HUES6 (cell line): ENCODE measurements around the gene TRIM33.

Experiments used
- H3K27ac ChIP-seq: 2 replicates; pipeline ENCODE4 v1.7.0; 2013; ENCODE audit warnings: low read depth, mild to moderate bottlenecking, low read length, inconsistent platforms
- H3K27me3 ChIP-seq: 2 replicates; pipeline ENCODE4 v1.6.1; 2013; ENCODE audit warnings: low read length; ENCODE audit not compliant: control insufficient read depth, insufficient read depth
- H3K36me3 ChIP-seq: 2 replicates; pipeline ENCODE4 v1.6.1; 2013; ENCODE audit warnings: low read length; ENCODE audit not compliant: control insufficient read depth, insufficient read depth
- H3K4me1 ChIP-seq: 2 replicates; pipeline ENCODE4 v1.6.1; 2013; ENCODE audit warnings: low read length; ENCODE audit not compliant: control insufficient read depth, insufficient read depth
- H3K4me3 ChIP-seq: 2 replicates; pipeline ENCODE4 v1.5.1; 2013; ENCODE audit warnings: low read depth, low read length
- H3K9ac ChIP-seq: one replicate; pipeline ENCODE4 v1.6.1; 2013; ENCODE audit warnings: mild to moderate bottlenecking, low read length
- H3K9me3 ChIP-seq: 2 replicates; pipeline ENCODE4 v1.6.1; 2013; ENCODE audit warnings: low read depth, low read length; ENCODE audit not compliant: control insufficient read depth, insufficient read depth

The TRIM33 gene

DNA sequence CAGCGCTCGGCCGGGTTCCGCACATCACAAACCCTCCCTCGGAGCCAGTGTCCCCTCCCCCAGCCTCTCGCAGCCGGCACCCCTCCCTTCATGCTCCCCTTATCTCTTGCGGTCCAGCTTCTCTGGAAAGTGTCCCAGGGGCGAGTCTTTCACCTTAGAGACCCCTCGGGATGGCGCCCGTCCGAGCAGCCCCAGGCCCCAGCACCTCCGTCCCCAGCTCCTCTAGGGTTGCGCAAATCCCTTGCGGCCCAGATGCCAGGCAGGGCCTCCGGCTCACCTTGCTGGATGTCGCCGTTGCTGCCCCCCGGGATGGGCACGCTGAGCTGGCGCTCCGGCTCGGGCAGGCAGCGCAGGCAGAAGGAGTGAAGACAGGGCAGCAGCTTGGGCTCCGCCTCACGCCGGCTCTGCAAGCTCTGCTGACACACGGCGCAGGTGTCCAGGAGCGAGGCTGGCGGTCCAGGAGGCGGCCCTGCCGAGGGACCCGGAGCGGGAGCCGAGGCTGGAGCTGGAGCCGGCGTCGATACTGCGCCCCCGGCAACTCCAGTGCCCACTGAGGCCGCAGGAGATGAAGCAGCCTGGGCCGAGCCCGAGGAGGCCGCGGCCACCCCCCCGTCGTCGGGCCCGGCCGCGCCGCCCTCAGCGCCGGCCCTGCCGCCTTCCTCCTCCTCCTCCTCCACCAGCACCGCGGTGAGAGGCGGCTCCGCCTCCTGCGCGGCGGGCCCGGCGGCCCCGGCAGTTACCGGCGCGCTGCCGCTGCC lies 550 bp downstream of the TRIM33 start:
- Histone ChIP-seq H3K4me1 (peaks cover 25% of the 10 kb centered on the region), H3K27ac (peak overlapping the region; percentile 64; the same call in 1 of the 2 replicates), H3K27me3 (peaks cover 3% of the 10 kb centered on the region; the same call in 1 of the 2 replicates), H3K4me3 (peak overlapping the region; percentile 93), H3K36me3 (peaks cover 13% of the 10 kb centered on the region), H3K9me3 (no peaks in the 10 kb centered on the region), H3K9ac (peak overlapping the region; percentile 85)

- no peaks in the 10 kb centered on the region for H3K9me3 ChIP-seq
- H3K27ac ChIP-seq, result peak overlapping the region; percentile 64; the same call in 1 of the 2 replicates
- peak overlapping the region; percentile 93 for H3K4me3 ChIP-seq
- H3K27me3 ChIP-seq, result peaks cover 3% of the 10 kb centered on the region; the same call in 1 of the 2 replicates
- H3K9ac ChIP-seq, result peak overlapping the region; percentile 85
- peaks cover 25% of the 10 kb centered on the region for H3K4me1 ChIP-seq
- H3K36me3 ChIP-seq, result peaks cover 19% of the 10 kb centered on the region
Measured at GRCh38 chr1:114509596-114510273, 1.3 kb downstream of the TRIM33 start.

DNA sequence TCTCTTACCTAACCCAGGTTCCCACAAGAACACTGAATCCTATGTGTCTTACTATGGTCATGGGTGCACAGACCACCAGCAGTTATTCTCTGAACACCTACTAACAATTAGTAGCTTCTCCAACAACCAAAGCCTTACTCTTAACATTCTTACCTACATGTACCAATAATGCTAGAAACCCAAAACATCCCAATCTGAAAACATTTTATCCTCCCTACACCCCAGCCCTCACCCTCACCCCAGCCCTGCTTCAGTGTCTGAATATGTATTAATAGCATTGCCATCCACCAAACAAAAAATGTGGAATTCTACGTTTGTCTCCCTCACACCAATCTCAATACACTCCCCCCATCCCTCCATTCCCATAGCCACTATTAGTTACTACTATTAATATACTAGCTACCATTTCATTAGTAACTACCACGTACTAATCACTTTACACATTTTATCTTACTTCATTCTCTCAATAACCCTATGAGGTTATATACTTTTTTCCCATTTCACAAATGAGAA lies 2.6 kb downstream of the TRIM33 start:
- H3K36me3 ChIP-seq, result peaks cover 23% of the 10 kb centered on the region
- H3K4me3 ChIP-seq, result peak overlapping the region; percentile 93
- no peaks in the 10 kb centered on the region for H3K27me3 ChIP-seq
- H3K9me3 ChIP-seq, result no peaks in the 10 kb centered on the region
- no peak overlapping the region for H3K9ac ChIP-seq
- no peak overlapping the region for H3K27ac ChIP-seq
- peaks cover 25% of the 10 kb centered on the region for H3K4me1 ChIP-seq

GRCh38 chr1:114507513-114507912 lies 3.5 kb downstream of the TRIM33 start:
- Histone ChIP-seq H3K9ac (no peak overlapping the region), H3K9me3 (no peaks in the 10 kb centered on the region), H3K27me3 (no peaks in the 10 kb centered on the region), H3K27ac (no peak overlapping the region), H3K4me1 (peaks cover 25% of the 10 kb centered on the region), H3K4me3 (no peak overlapping the region), H3K36me3 (peaks cover 23% of the 10 kb centered on the region)

DNA sequence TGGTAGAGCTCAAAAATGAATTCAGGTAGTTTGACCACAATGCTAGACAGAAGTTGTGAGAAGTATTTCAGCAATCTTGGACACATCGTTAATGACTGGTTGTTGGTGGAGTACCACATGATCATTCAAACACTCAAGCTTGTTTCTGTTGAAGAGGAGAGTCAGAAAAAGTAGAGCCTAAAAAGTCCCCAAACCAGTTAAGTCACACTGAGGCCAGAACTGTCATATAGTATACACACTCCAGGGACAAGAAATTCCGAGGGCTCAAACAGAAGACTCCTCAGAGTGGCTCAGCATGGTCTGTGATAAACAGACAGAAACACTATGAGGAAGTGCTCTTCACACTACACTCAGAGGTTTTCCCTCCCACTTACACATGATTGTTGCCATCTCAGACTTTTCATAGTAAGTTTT lies 5.8 kb downstream of the TRIM33 start:
- Histone ChIP-seq H3K9ac (no peak overlapping the region), H3K4me3 (no peak overlapping the region), H3K27ac (no peak overlapping the region), H3K27me3 (no peaks in the 10 kb centered on the region), H3K36me3 (peaks cover 23% of the 10 kb centered on the region), H3K4me1 (peaks cover 25% of the 10 kb centered on the region), H3K9me3 (no peaks in the 10 kb centered on the region)

DNA sequence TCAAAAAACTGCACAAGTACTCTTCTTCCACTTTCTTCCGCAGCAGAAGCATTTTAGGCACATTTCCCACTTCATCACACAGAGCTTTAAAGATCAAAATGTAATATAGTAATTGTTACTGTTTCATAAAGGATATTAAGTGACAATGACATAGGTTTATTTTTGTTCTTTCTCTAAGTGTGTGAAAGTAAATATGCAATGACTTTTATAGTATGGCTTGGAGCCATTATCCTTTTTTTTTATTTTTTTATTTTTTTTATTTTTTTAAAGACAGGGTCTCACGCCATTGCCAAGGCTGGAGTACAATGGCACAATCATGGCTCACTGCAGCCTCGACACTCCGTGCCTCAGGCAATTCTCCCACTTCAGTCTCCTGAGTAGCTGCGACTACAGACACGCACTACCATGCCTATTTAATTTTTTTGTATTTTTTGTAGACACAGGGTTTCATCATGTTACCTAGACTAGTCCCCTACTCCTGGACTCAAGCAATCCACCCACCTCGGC lies 7.0 kb downstream of the TRIM33 start:
- Histone ChIP-seq H3K4me1 (peaks cover 18% of the 10 kb centered on the region; the same call in 1 of the 2 replicates), H3K27ac (no peak overlapping the region), H3K27me3 (no peaks in the 10 kb centered on the region), H3K9ac (no peak overlapping the region), H3K4me3 (no peak overlapping the region), H3K36me3 (peaks cover 23% of the 10 kb centered on the region), H3K9me3 (no peaks in the 10 kb centered on the region)

DNA sequence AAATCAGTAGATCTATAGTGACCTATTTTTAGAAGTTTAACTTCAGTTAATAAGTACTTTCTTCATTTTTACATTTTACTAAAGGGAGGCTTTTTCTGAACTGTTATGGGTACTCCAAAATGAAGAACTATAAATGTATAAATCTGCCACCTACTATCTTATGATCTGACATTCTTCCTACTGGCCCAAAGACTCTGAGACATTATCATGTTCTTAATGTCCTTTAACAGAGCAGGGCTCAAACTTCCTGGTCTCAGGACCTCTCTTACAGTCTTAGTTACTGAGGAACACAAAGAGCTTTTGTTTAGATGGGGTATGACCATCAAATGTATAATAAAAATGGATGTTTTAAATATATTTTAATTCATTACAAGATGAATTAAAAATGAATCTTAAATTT lies 8.9 kb downstream of the TRIM33 start:
- H3K9me3 ChIP-seq, result no peaks in the 10 kb centered on the region
- peaks cover 1% of the 10 kb centered on the region; the same call in 1 of the 2 replicates for H3K4me1 ChIP-seq
- no peak overlapping the region for H3K9ac ChIP-seq
- no peak overlapping the region for H3K27ac ChIP-seq
- no peak overlapping the region for H3K4me3 ChIP-seq
- peaks cover 22% of the 10 kb centered on the region for H3K36me3 ChIP-seq
- H3K27me3 ChIP-seq, result no peaks in the 10 kb centered on the region

DNA sequence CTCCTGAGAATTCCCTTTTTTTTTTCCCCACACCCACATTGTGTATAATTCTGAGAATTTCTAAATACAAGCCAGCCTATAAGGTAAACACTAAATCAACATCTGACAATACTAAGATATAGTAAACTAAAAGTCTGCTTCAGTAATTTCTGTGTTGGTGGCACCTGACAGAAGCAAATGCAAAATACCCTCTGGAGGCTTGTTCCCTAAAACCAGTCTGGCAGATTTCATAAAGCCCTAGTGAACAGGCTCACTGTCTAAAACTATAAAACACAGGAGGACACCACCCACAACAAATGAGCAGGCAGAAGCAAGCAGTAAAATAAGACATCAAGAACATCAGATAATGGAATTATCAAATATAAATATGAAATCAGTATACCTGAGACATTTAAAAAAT lies 11.5 kb downstream of the TRIM33 start:
- Histone ChIP-seq H3K27me3 (no peaks in the 10 kb centered on the region), H3K4me1 (no peaks in the 10 kb centered on the region), H3K36me3 (peaks cover 6% of the 10 kb centered on the region), H3K9ac (no peak overlapping the region), H3K4me3 (no peak overlapping the region), H3K27ac (no peak overlapping the region), H3K9me3 (no peaks in the 10 kb centered on the region)

DNA sequence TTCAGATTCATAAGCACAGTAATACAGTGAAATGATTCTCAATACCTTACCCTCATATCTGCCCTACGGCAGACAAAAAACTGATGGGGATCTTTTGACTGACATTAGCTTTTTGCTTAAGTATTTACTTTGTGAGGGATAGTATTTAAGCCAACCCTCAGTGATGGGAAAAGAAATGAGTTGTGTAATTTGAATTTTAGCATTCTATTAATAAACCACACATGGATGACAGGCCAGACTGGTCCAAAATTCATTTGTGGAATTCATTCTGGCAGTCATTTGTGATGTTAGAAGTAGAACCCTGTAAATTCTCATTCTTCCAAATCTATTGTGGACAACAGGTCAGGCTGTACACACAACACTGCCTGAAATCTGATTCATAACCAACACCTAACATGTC lies 14.9 kb downstream of the TRIM33 start:
- peaks cover 3% of the 10 kb centered on the region; the same call in 1 of the 2 replicates for H3K9me3 ChIP-seq

DNA sequence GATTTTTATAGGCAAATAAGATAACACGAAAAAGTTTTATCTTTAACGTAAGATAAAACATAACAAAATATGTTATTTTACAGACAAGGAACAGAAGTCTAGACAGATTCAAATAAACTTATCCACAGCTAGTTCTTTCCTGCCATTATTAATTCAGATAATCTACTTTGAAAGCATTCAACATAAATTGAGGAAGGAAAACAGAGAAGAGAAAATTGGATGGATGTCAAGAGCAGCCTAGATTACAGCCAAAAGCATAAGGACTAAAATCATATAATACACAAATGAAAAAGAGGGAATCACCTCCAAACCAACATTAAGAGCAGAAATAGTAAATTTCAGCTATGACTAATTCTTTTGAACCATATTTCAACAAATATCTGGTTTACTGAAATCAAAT lies 15.5 kb downstream of the TRIM33 start:
- Histone ChIP-seq H3K27ac (no peak overlapping the region), H3K9me3 (peaks cover 3% of the 10 kb centered on the region; the same call in 1 of the 2 replicates), H3K36me3 (peaks cover 2% of the 10 kb centered on the region; the same call in 1 of the 2 replicates), H3K4me3 (no peak overlapping the region), H3K9ac (no peak overlapping the region), H3K4me1 (no peaks in the 10 kb centered on the region), H3K27me3 (no peaks in the 10 kb centered on the region)

More for the DNA sequence above, 14.9 kb downstream of the TRIM33 start:
- H3K27me3 ChIP-seq, result no peaks in the 10 kb centered on the region
- no peak overlapping the region for H3K4me3 ChIP-seq
- no peak overlapping the region for H3K9ac ChIP-seq
- H3K36me3 ChIP-seq, result peaks cover 2% of the 10 kb centered on the region; the same call in 1 of the 2 replicates
- no peaks in the 10 kb centered on the region for H3K4me1 ChIP-seq
- no peak overlapping the region for H3K27ac ChIP-seq

DNA sequence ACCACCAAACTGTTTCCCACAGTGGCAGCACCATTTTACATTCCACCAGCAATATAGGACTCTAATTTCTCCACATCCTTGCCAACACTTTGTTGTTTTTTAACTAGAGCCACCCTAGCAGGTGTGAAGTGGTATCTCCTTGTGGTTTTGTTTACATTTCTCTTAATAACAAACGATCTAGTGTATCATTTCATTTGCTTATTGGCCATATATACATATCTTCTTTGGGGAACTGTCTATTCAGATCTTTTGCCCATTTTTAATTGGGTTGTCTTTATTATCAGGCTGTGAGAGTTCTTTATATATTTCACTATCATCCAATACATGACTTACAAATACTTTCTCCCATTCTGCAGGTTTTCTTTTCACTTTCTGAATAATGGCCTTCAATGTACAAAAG lies 18.0 kb downstream of the TRIM33 start:
- H3K4me3 ChIP-seq, result no peak overlapping the region
- H3K4me1 ChIP-seq, result no peaks in the 10 kb centered on the region
- H3K36me3 ChIP-seq, result peaks cover 2% of the 10 kb centered on the region; the same call in 1 of the 2 replicates
- no peak overlapping the region for H3K27ac ChIP-seq
- H3K9me3 ChIP-seq, result peaks cover 3% of the 10 kb centered on the region; the same call in 1 of the 2 replicates
- no peak overlapping the region for H3K9ac ChIP-seq
- no peaks in the 10 kb centered on the region for H3K27me3 ChIP-seq
